H1 (cell line): Measurements from ENCODE around the gene CACNA1A. TPM values are rescaled to one million over a fixed set of nuclear protein-coding genes. Genes with fewer than 3 reads are reported as not detected.

Experiments
- CBX5 ChIP-seq: fragments of 300-800, 300-1000 bp; sonication (generic); IDR thresholded peaks from 2 replicates; pipeline ENCODE4 v1.7.1; 2016; ENCODE audit warnings: antibody characterized with exemption, low read length, low read depth
- SIN3A ChIP-seq, 2 experiments: IDR thresholded peaks in 1 of 2; conservative IDR thresholded peaks in 1 of 2; 2 replicates each; pipeline ENCODE4 v1.6.1; 2011 to 2012; ENCODE audit warnings: low read length in 2 of 2, improper control_type of control experiment in 1 of 2, low read depth in 1 of 2, mild to moderate bottlenecking in 1 of 2
- TEAD4 ChIP-seq: IDR thresholded peaks from 2 replicates; pipeline ENCODE4 v1.6.1; 2012; ENCODE audit warnings: low read depth, low read length, inconsistent platforms, mixed read lengths
- polyA plus RNA-seq, 7 experiments: library from polyadenylated mRNA; depleted of rRNA in 3 of 7; stranded (reverse) in 5 of 7; unstranded in 2 of 7; fragments of >200 nt in 5 of 7; fragments of 200-250 nt in 2 of 7; gene quantifications; 1 replicate in 5 of 7; 2 replicates in 1 of 7; 4 replicates in 1 of 7; pipeline versions ENCODE4 v1.2.1 to v1.2.3, GENCODE V29; 2011 to 2013; ENCODE audit warnings: missing spikeins in 2 of 7, mixed read lengths in 2 of 7
- total RNA-seq: library from RNA; stranded (reverse); fragmentation: NEBNext Ultra II Directional; extraction: Animal tissue kit (Norgen Biotek cat#: 25700); gene quantifications from 2 replicates; pipeline ENCODE4 v1.2.1, GENCODE V29; 2021

CACNA1A gene
- total and polyA plus RNA-seq, 2 of the 8 experiments (the other 6 are each of a cell fraction or from before 2014, with no cell fraction given): 10.7 to 25.3 TPM

- TF ChIP-seq CBX5 (no peak), SIN3A (conservative IDR thresholded peaks at IDR 0.05 in 1 of 2, IDR thresholded peaks at IDR 0.05 in 1 of 2; ENCODE audit: low read depth in 1 of 2, low read length in 2 of 2) (no peak), TEAD4 (no peak)
Observed at GRCh38 chr19:13313875-13314274, 192.4 kb downstream of the CACNA1A start (continued).
